Measurements from ENCODE around the gene SIX5. TPM values are rescaled to one million over a fixed set of nuclear protein-coding genes. Genes with fewer than 3 reads are reported as not detected.

SIX5 gene
- total and polyA plus RNA-seq, 9 of the 15 experiments (the other 6 are each of a cell fraction or from before 2014, with no cell fraction given), result 1.4 to 17.2 (median 7.4) TPM; not detected in 2

- TF ChIP-seq SMARCA4 (IDR thresholded peaks at IDR 0.05), result peak; percentile 33
- TF ChIP-seq, protein P1, sequence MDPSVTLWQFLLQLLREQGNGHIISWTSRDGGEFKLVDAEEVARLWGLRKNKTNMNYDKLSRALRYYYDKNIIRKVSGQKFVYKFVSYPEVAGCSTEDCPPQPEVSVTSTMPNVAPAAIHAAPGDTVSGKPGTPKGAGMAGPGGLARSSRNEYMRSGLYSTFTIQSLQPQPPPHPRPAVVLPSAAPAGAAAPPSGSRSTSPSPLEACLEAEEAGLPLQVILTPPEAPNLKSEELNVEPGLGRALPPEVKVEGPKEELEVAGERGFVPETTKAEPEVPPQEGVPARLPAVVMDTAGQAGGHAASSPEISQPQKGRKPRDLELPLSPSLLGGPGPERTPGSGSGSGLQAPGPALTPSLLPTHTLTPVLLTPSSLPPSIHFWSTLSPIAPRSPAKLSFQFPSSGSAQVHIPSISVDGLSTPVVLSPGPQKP (CRISPR knock-in tag; IDR thresholded peaks at IDR 0.05), result no peak
- TF ChIP-seq ZNF146 (CRISPR knock-in tag; IDR thresholded peaks at IDR 0.05; ENCODE audit: unreplicated experiment), result no peak
- TF ChIP-seq, protein P2, sequence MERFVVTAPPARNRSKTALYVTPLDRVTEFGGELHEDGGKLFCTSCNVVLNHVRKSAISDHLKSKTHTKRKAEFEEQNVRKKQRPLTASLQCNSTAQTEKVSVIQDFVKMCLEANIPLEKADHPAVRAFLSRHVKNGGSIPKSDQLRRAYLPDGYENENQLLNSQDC (CRISPR knock-in tag; IDR thresholded peaks at IDR 0.05), result no peak
- no peak for TF ChIP-seq ZNF12 (CRISPR knock-in tag; IDR thresholded peaks at IDR 0.05)
- TF ChIP-seq HNRNPUL1 (IDR thresholded peaks at IDR 0.05; ENCODE audit: low read length), result no peak
- peak; percentile 88 for TF ChIP-seq NFATC3 (IDR thresholded peaks at IDR 0.05)
- no peak for TF ChIP-seq ZBTB43 (CRISPR knock-in tag; IDR thresholded peaks at IDR 0.05)
- TF ChIP-seq L3MBTL2 (IDR thresholded peaks at IDR 0.05), result no peak; the same call in 1 of the 2 replicates
- TF ChIP-seq FIP1L1 (IDR thresholded peaks at IDR 0.05; ENCODE audit: low read depth, low read length, poor library complexity, severe bottlenecking), result no peak
- TF ChIP-seq ZNF165 (CRISPR knock-in tag; IDR thresholded peaks at IDR 0.05; ENCODE audit: borderline replicate concordance), result no peak
- no peak for TF ChIP-seq TBP (optimal IDR thresholded peaks at IDR 0.05; ENCODE audit: low read depth, low read length)
- TF ChIP-seq, protein P3, sequence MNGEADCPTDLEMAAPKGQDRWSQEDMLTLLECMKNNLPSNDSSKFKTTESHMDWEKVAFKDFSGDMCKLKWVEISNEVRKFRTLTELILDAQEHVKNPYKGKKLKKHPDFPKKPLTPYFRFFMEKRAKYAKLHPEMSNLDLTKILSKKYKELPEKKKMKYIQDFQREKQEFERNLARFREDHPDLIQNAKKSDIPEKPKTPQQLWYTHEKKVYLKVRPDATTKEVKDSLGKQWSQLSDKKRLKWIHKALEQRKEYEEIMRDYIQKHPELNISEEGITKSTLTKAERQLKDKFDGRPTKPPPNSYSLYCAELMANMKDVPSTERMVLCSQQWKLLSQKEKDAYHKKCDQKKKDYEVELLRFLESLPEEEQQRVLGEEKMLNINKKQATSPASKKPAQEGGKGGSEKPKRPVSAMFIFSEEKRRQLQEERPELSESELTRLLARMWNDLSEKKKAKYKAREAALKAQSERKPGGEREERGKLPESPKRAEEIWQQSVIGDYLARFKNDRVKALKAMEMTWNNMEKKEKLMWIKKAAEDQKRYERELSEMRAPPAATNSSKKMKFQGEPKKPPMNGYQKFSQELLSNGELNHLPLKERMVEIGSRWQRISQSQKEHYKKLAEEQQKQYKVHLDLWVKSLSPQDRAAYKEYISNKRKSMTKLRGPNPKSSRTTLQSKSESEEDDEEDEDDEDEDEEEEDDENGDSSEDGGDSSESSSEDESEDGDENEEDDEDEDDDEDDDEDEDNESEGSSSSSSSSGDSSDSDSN (IDR thresholded peaks at IDR 0.05; ENCODE audit: borderline replicate concordance in 1 of 2, low read depth in 2 of 2, low read length in 2 of 2), result 0 out of 4 replicates have a peak, but pooled peaks of 1 of the 2 experiments have one; percentile 11
- TF ChIP-seq, protein P4, sequence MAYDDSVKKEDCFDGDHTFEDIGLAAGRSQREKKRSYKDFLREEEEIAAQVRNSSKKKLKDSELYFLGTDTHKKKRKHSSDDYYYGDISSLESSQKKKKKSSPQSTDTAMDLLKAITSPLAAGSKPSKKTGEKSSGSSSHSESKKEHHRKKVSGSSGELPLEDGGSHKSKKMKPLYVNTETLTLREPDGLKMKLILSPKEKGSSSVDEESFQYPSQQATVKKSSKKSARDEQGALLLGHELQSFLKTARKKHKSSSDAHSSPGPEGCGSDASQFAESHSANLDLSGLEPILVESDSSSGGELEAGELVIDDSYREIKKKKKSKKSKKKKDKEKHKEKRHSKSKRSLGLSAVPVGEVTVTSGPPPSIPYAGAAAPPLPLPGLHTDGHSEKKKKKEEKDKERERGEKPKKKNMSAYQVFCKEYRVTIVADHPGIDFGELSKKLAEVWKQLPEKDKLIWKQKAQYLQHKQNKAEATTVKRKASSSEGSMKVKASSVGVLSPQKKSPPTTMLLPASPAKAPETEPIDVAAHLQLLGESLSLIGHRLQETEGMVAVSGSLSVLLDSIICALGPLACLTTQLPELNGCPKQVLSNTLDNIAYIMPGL (CRISPR knock-in tag; IDR thresholded peaks at IDR 0.05), result peak; percentile 23; the same call in 1 of the 2 replicates
- TF ChIP-seq ZBTB9 (CRISPR knock-in tag; IDR thresholded peaks at IDR 0.05), result no peak
- TF ChIP-seq BCL6 (CRISPR knock-in tag; IDR thresholded peaks at IDR 0.05), result no peak
- no peak; a peak in 1 of 4 replicates for TF ChIP-seq HDAC1 (IDR thresholded peaks at IDR 0.05)
- no peak for TF ChIP-seq SMAD3 (CRISPR knock-in tag; conservative IDR thresholded peaks at IDR 0.05)
- peak; percentile 13; the same call in 1 of the 2 replicates for TF ChIP-seq HLTF (IDR thresholded peaks at IDR 0.05)
- no peak for TF ChIP-seq ZNF282 (CRISPR knock-in tag; IDR thresholded peaks at IDR 0.05)
- no peak for TF ChIP-seq U2AF1 (optimal IDR thresholded peaks at IDR 0.05; ENCODE audit: low read depth, low read length)
These were observed 52.5 kb downstream of the SIX5 start (continued) for GRCh38 chr19:45716359-45717130.
